IMR-90 (cell line): Measurements from ENCODE around the gene FLRT3. TPM values are rescaled to one million over a fixed set of nuclear protein-coding genes. Genes with fewer than 3 reads are reported as not detected.
A peak's percentile ranks its signal among the peaks of the same experiment; 100 is the strongest.

ENCODE experiments used
- ATAC-seq: fragments of 200-7000 bp; cut with Tn5 transposase; 2 replicates; pipeline ENCODE4 v1.9.1; 2020; ENCODE audit warnings: low read depth, mild to moderate bottlenecking, moderate library complexity
- BruUV-seq: library from RNA; stranded (reverse); fragments of 400-500 nt; replicated peaks from 2 replicates; lab custom pipeline; 2021; lab: Mats Ljungman, UMichigan
- CTCF ChIA-PET: fragments of 300-600 bp; formaldehyde crosslinking; extraction: SDS; loops from one replicate; lab custom pipeline; 2021; ENCODE audit warnings: antibody characterized with exemption; lab: Yijun Ruan, JAX
- POLR2A ChIA-PET: fragments of 300-600 bp; sonication (Branson Sonifier 250); formaldehyde crosslinking; loops from one replicate; lab custom pipeline; 2022; ENCODE audit warnings: antibody characterized with exemption; ENCODE audit not compliant: unreplicated experiment; lab: Charles Lee
- DNase-seq: peaks from one replicate; pipeline ENCODE4 v3.0.0; 2013
- H2AFZ ChIP-seq: replicated peaks from 2 replicates; pipeline ENCODE3; 2013; ENCODE audit warnings: low read length, mild to moderate bottlenecking; ENCODE audit not compliant: poor library complexity
- H2AK5ac ChIP-seq: 2 replicates; pipeline ENCODE4 v1.6.1; 2013; ENCODE audit warnings: low read depth, low read length, inconsistent platforms
- H2AK9ac ChIP-seq: replicated peaks from 2 replicates; pipeline ENCODE3; 2013; ENCODE audit warnings: mild to moderate bottlenecking, low read depth, low read length, moderate library complexity; ENCODE audit not compliant: poor library complexity
- H2BK120ac ChIP-seq: 2 replicates; pipeline ENCODE4 v1.6.1; 2013; ENCODE audit warnings: low read depth, low read length, inconsistent platforms
- H2BK15ac ChIP-seq: 3 replicates; pipeline ENCODE4 v1.6.1; 2013; ENCODE audit warnings: low read depth, low read length, inconsistent platforms
- H2BK20ac ChIP-seq: 2 replicates; pipeline ENCODE4 v1.6.1; 2013; ENCODE audit warnings: low read depth, mild to moderate bottlenecking, inconsistent platforms, low read length, moderate library complexity
- H2BK5ac ChIP-seq: 2 replicates; pipeline ENCODE4 v1.6.1; 2013; ENCODE audit warnings: mild to moderate bottlenecking, low read depth, low read length, inconsistent platforms; ENCODE audit not compliant: poor library complexity, severe bottlenecking
- H3K14ac ChIP-seq: replicated peaks from 2 replicates; pipeline ENCODE4 v1.6.1; 2013; ENCODE audit warnings: low read depth, low read length, inconsistent platforms
- H3K18ac ChIP-seq: 2 replicates; pipeline ENCODE4 v1.6.1; 2013; ENCODE audit warnings: low read depth, low read length, control low read depth
- H3K23ac ChIP-seq: 2 replicates; pipeline ENCODE4 v1.6.1; 2013; ENCODE audit warnings: low read depth, low read length, inconsistent platforms
- H3K27ac ChIP-seq: 2 replicates; pipeline ENCODE4 v1.5.1; 2013; ENCODE audit warnings: mild to moderate bottlenecking, control low read depth, low read length; ENCODE audit not compliant: insufficient read depth
- H3K27me3 ChIP-seq: 2 replicates; pipeline ENCODE4 v1.6.1; 2013; ENCODE audit warnings: low read length; ENCODE audit not compliant: control insufficient read depth, insufficient read depth
- H3K36me3 ChIP-seq: 2 replicates; pipeline ENCODE4 v1.6.1; 2013; ENCODE audit warnings: low read length, mixed read lengths; ENCODE audit not compliant: control insufficient read depth, insufficient read depth
- H3K4ac ChIP-seq: 2 replicates; pipeline ENCODE4 v1.6.1; 2013; ENCODE audit warnings: low read depth, low read length, inconsistent platforms
- H3K4me1 ChIP-seq: 2 replicates; pipeline ENCODE4 v1.6.1; 2013; ENCODE audit warnings: low read length, mixed read lengths; ENCODE audit not compliant: control insufficient read depth, insufficient read depth
- H3K4me2 ChIP-seq: 2 replicates; pipeline ENCODE4 v1.6.1; 2013; ENCODE audit warnings: low read depth, mild to moderate bottlenecking, control low read depth, low read length, moderate library complexity
- H3K4me3 ChIP-seq: 2 replicates; pipeline ENCODE4 v1.5.1; 2013; ENCODE audit warnings: low read depth, mild to moderate bottlenecking, control low read depth, low read length, moderate library complexity; ENCODE audit not compliant: insufficient read depth
- H3K56ac ChIP-seq: 2 replicates; pipeline ENCODE4 v1.6.1; 2013; ENCODE audit warnings: low read length, inconsistent platforms; ENCODE audit not compliant: insufficient read depth; ENCODE audit errors: extremely low read depth
- H3K79me1 ChIP-seq, 2 experiments: 2 replicates each; pipeline ENCODE4 v1.6.1; 2013; ENCODE audit warnings: low read length in 2 of 2, inconsistent platforms in 1 of 2, low read depth in 1 of 2
- H3K9ac ChIP-seq: 2 replicates; pipeline ENCODE4 v1.6.1; 2013; ENCODE audit warnings: low read depth, low read length, control low read depth
- H3K9me1 ChIP-seq: 2 replicates; pipeline ENCODE4 v1.6.1; 2013; ENCODE audit warnings: low read length, inconsistent platforms; ENCODE audit not compliant: insufficient read depth
- H3K9me3 ChIP-seq: 2 replicates; pipeline ENCODE4 v1.6.1; 2013; ENCODE audit warnings: low read length; ENCODE audit not compliant: control insufficient read depth, insufficient read depth
- H4K20me1 ChIP-seq: 2 replicates; pipeline ENCODE4 v1.6.1; 2013; ENCODE audit warnings: low read length, inconsistent platforms; ENCODE audit not compliant: insufficient read depth
- H4K5ac ChIP-seq: 2 replicates; pipeline ENCODE4 v1.6.1; 2013; ENCODE audit warnings: mild to moderate bottlenecking, low read depth, low read length, control low read depth
- H4K8ac ChIP-seq, 2 experiments: 2 replicates each; pipeline ENCODE4 v1.6.1; 2013; ENCODE audit warnings: low read depth in 2 of 2, low read length in 2 of 2, control low read depth in 1 of 2, inconsistent platforms in 1 of 2
- H4K91ac ChIP-seq: 2 replicates; pipeline ENCODE4 v1.6.1; 2013; ENCODE audit warnings: low read depth, low read length, inconsistent platforms; ENCODE audit not compliant: insufficient read depth
- BHLHE40 ChIP-seq: fragments of 150-350 bp; IDR thresholded peaks from 2 replicates; pipeline ENCODE4 v1.6.1; 2016; ENCODE audit warnings: mild to moderate bottlenecking, low read depth, low read length
- CEBPB ChIP-seq: IDR thresholded peaks from 2 replicates; pipeline ENCODE4 v1.6.1; 2012; ENCODE audit warnings: low read depth, low read length, improper control_type of control experiment
- FOS ChIP-seq: fragments of 150-350 bp; IDR thresholded peaks from 2 replicates; pipeline ENCODE4 v1.6.1; 2016; ENCODE audit warnings: low read depth, low read length
- MAZ ChIP-seq: IDR thresholded peaks from 2 replicates; pipeline ENCODE4 v1.6.1; 2012; ENCODE audit warnings: low read depth, mild to moderate bottlenecking, low read length, improper control_type of control experiment, moderate library complexity, borderline replicate concordance
- NFE2L2 ChIP-seq: fragments of 150-350 bp; IDR thresholded peaks from 2 replicates; pipeline ENCODE4 v1.6.1; 2016; ENCODE audit warnings: low read depth, mild to moderate bottlenecking, low read length
- POLR2A ChIP-seq: IDR thresholded peaks from 2 replicates; pipeline ENCODE4 v1.6.1; 2012; ENCODE audit warnings: mild to moderate bottlenecking, low read depth, low read length
- RAD21 ChIP-seq: IDR thresholded peaks from 2 replicates; pipeline ENCODE4 v1.6.1; 2012; ENCODE audit warnings: low read length, improper control_type of control experiment
- RCOR1 ChIP-seq: IDR thresholded peaks from 2 replicates; pipeline ENCODE4 v1.6.1; 2012; ENCODE audit warnings: mild to moderate bottlenecking, low read length, improper control_type of control experiment; ENCODE audit not compliant: insufficient replicate concordance
- RFX5 ChIP-seq: IDR thresholded peaks from 2 replicates; pipeline ENCODE4 v1.8.0; 2012; ENCODE audit warnings: low read depth, mild to moderate bottlenecking, low read length, moderate library complexity
- WGBS, 2 experiments: methylation state at CpG; one replicate each; pipeline versions ENCODE4 v1.1.5 to v1.1.7; 2013; ENCODE audit warnings: missing lambda C conversion rate in 2 of 2; ENCODE audit not compliant: insufficient read length in 1 of 2; ENCODE audit errors: extremely low coverage in 2 of 2; 5-methylcytosine and 5-hydroxymethylcytosine counted together
- dilution Hi-C: fragments of 300-500 bp; cut with HindIII; formaldehyde crosslinking; loops from one replicate; pipeline ENCODE4 v1.14.3; 2018; ENCODE audit warnings: low sequenced_read_pairs; ENCODE audit not compliant: unreplicated experiment
- in situ Hi-C: fragments of 300-500 bp; cut with MboI; formaldehyde crosslinking; loops from 3 replicates; pipeline ENCODE4 v1.14.3; 2019; ENCODE audit warnings: low sequenced_read_pairs, inconsistent platforms, mixed read lengths
- intact Hi-C: fragments of 100-400 bp; cut with micrococcal nuclease; formaldehyde crosslinking; loops from 2 replicates; pipeline ENCODE4 v1.10.0; 2022
- polyA plus RNA-seq, 3 experiments: library from polyadenylated mRNA; depleted of rRNA; stranded (reverse); fragments of >200 nt; gene quantifications; 2 replicates each; pipeline ENCODE4 v1.2.3, GENCODE V29; 2012; ENCODE audit warnings: low replicate concordance in 1 of 3
- total RNA-seq: library from RNA; depleted of rRNA; stranded (reverse); fragments of >200 nt; gene quantifications from 2 replicates; pipeline ENCODE4 v1.2.3, GENCODE V29; 2012
- TF ChIP-seq, protein P1 (sequence below): fragments of 150-350 bp; IDR thresholded peaks from 2 replicates; pipeline ENCODE4 v1.6.1; 2016; ENCODE audit warnings: low read depth, mild to moderate bottlenecking, low read length, moderate library complexity, borderline replicate concordance
- TF ChIP-seq, protein P2 (sequence below): conservative IDR thresholded peaks from 2 replicates; pipeline ENCODE4 v1.5.1; 2012; ENCODE audit warnings: mild to moderate bottlenecking, low read depth, low read length, improper control_type of control experiment

The FLRT3 gene
- total and polyA plus RNA-seq, 2 of the 4 experiments (the other 2 are of a cell fraction) = 1.8 to 6.6 TPM

DNA sequence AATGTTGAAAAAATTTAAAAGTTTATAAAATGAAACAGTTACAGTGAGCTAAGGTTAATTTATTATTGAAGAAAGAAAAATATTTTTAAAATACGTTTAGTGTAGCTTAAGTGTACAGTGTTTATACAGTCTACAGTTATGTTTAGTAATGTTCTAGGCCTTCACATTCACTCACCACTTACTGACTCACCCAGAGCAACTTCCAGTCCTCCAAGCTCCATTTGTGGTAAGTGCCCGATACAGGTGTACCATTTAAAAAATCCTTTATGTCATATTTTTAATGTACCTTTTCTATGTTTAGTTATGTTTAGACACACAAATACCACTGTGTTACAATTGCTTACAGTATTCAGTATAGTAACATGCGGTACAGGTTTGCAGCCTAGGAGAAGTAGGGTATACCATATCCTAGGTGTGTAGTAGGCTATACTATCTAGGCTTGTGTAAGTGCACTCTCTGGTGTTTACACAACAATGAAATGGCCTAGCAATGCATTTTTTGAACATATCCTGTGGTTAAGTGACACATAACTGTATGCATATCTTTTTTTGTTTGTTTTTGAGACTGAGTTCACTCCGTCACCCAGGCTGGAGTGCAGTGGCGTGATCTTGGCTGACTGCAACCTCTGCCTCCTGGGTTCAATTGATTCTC lies 26.3 kb downstream of the FLRT3 start:
- dilution Hi-C loops (no loop called here), intact Hi-C loops (no loop called here), in situ Hi-C loops (no loop called here)
- Histone ChIP-seq H2AK5ac (no peak overlapping the region), H3K9me3 (no peaks in the 10 kb centered on the region), H3K36me3 (no peaks in the 10 kb centered on the region), H3K9ac (no peak overlapping the region), H3K4me1 (no peaks in the 10 kb centered on the region), H2BK20ac (no peak overlapping the region), H3K9me1 (no peaks in the 10 kb centered on the region), H4K20me1 (no peaks in the 10 kb centered on the region), H3K4me3 (no peak overlapping the region), H3K23ac (no peak overlapping the region), H3K4ac (no peak overlapping the region), H2AK9ac (no peak overlapping the region), H2BK120ac (no peak overlapping the region), H3K27me3 (no peaks in the 10 kb centered on the region), H3K27ac (no peak overlapping the region), H3K56ac (no peak overlapping the region), H4K8ac (no peak overlapping the region), H3K18ac (no peak overlapping the region), H4K91ac (no peak overlapping the region), H2BK5ac (no peak overlapping the region), H2AFZ (no peak overlapping the region), H3K79me1 (no peaks in the 10 kb centered on the region), H3K4me2 (no peak overlapping the region), H4K5ac (no peak overlapping the region), H3K14ac (no peak overlapping the region), H2BK15ac (no peak overlapping the region)
- ChIA-PET POLR2A (no interaction called here), CTCF (interaction anchor here (0.6 kb wide), 1 partner anchor 1024 kb away, joined by 3 read pairs; no protein-coding TSS in a partner anchor)
- TF ChIP-seq NFE2L2 (no peak), RAD21 (no peak), BHLHE40 (no peak), MAZ (no peak), FOS (no peak), RFX5 (no peak), CEBPB (no peak), POLR2A (no peak), RCOR1 (no peak)
- TF ChIP-seq, protein P1, sequence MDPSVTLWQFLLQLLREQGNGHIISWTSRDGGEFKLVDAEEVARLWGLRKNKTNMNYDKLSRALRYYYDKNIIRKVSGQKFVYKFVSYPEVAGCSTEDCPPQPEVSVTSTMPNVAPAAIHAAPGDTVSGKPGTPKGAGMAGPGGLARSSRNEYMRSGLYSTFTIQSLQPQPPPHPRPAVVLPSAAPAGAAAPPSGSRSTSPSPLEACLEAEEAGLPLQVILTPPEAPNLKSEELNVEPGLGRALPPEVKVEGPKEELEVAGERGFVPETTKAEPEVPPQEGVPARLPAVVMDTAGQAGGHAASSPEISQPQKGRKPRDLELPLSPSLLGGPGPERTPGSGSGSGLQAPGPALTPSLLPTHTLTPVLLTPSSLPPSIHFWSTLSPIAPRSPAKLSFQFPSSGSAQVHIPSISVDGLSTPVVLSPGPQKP = no peak
- TF ChIP-seq, protein P2, sequence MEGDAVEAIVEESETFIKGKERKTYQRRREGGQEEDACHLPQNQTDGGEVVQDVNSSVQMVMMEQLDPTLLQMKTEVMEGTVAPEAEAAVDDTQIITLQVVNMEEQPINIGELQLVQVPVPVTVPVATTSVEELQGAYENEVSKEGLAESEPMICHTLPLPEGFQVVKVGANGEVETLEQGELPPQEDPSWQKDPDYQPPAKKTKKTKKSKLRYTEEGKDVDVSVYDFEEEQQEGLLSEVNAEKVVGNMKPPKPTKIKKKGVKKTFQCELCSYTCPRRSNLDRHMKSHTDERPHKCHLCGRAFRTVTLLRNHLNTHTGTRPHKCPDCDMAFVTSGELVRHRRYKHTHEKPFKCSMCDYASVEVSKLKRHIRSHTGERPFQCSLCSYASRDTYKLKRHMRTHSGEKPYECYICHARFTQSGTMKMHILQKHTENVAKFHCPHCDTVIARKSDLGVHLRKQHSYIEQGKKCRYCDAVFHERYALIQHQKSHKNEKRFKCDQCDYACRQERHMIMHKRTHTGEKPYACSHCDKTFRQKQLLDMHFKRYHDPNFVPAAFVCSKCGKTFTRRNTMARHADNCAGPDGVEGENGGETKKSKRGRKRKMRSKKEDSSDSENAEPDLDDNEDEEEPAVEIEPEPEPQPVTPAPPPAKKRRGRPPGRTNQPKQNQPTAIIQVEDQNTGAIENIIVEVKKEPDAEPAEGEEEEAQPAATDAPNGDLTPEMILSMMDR = no peak
- peak; percentile 56 for ATAC-seq
- BruUV-seq = no TSS peak
- 100% methylated on average over 2 of the region's 5 CpGs; no CpG with 5 or more reads in 1 of the 2 experiments for WGBS, 2 experiments
- DNase-seq = peak; percentile 29
